Measurements from ENCODE around the gene PLA2G2F.

PLA2G2F gene

DNA sequence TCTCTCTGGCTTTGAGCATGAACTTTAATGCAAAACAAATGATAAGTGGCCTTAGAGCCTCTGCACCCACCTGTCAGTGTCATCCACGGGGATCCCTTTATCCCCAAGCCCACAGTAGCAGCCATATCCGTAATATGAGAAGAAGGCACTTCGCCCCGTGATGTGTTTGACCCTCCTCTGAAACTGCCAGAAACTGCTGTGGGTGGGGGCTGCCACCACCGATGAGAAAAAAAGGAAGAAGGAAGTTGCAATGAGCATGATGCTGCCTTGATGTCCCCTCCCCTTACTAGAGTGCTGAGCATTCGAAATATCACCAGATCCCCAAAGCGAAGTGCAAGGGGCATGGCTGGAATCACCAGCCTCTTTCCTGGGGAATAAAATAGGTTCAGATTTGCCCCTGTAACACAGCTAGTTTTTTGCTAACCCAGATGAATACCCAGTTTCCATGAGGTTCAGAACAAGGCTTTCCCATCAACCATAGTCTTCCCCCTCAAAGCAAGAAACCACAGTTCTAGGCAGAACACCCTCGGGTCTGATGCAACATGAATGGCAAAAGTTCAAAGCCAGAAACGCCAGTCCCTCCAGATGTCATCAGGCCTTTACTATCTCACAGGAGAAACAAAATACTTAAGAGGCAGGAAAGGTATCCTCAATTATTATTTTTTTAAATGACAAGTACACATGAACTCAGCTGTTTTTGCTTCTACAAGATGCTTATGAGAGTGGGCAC, 36.0 kb downstream of the PLA2G2F start:
- DNase-seq, result no peak

DNA sequence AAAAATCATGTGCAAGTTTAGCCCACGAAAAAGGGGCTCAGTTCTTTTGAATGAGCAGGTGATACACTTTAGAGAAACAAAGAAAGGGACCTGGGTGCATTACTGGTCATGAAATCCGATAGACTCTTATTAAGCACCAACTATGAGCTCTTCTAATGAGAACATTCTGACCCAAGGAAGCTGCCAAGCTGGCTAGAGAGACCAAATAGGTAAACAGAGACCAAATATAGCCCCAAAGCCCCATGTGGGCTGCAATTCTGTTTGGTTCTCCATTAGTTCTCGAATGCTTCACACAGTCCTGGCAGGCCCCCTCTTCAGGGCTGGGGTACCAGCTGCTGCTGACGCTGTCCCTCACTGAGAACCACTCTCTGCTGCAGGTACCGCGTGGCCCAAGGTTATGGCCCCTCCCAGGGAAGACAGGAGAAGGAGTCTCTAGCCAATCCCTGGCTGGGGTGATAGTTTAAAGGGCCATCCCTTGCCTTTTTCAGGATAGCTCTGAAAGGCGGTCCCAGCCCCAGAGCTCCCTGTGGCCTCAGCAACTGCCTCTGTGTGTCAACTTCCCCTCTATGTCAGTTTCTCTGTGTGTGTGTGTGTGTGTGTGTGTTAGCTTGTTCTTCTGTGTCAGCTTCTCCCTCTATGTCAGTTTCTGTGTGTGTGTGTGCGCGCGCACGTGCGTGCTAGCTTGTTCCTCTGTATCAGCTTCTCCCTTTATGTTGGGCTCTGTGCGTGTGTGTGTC, 39.7 kb downstream of the PLA2G2F start:
- DNase-seq, result no peak

DNA sequence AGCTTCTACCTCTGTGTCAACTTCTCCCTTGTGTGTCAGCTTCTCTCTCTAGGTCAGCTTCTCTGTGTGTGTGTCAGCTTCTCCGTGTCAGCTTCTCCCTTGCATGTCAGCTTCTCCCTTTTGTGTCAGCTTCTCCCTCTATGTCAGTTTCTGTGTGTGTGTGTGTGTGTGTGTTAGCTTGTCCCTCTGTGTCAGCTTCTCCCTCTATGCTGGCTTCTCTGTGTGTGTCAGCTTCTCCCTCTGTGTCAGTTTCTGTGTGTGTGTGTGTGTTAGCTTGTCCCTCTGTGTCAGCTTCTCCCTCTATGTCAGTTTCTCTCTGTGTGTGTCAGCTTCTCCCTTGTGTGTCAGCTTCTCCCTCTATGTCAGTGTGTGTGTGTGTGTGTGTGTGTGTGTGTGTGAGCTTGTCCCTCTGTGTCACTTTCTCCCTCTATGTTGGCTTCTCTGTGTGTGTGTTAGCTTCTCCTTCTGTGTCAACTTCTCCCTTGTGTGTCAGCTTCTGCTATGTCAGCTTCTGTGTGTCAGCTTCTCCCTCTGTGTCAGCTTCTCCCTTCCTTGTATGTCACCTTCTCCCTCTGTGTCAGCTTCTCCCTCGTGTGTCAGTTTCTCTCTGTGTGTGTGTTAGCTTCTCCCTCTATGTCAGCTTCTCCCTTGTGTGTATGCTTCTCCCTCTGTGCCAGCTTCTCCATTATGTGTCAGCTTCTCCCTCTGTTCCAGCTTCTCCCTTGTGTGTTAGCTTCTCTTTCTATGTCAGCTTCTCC, 40.4 kb downstream of the PLA2G2F start:
- DNase-seq, result no peak

DNA sequence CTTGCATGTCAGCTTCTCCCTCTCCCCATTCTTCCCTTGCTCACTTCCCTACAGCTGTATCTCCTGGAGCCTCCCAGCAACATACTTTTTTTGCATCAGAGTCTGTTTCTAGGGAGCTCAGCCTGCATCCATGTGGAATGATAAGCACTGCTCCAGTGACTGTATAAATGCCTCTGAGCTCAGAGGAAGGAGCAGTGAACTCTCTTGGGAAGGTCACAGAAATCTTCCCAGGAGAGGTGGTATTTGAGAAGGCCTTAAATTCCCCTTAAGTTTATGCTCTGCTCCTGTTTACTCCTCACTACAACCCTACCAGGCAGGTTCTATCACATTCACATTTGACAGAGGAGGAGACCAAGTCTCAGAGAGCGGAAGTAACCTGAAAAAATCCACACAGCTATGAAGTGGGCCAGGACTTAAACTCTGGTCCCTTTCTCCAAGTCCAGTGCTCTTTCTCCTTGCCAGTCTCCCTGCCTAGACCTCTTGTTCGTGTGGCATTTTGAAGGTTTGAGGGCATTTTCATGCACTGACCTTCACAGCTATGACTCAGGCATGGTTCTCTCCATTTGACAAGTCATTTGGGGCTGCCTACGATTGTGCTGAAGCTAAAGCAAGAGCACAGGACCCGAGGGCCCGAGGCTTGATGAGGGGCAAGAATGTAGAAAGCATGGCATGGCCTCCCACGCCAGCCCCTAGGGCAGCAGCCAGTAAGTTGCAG, 41.2 kb downstream of the PLA2G2F start:
- DNase-seq, result no peak

DNA sequence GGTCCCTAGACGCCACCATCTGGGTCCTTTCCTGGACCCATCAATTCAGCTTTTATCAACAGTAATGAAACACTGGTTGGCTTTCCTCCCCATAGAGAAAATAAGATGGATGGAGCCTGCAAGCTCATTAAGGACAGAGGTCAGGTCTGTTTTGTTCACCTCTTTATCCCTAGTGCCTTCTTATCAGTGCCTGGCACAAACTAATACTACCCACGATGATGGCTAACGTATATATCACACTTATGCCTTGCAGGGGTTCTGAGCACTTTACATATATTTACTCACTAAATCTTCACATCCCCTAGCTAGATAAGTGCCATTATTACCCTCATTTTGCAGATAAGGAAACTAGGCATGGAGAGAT, 41.7 kb downstream of the PLA2G2F start:
- DNase-seq, result no peak

DNA sequence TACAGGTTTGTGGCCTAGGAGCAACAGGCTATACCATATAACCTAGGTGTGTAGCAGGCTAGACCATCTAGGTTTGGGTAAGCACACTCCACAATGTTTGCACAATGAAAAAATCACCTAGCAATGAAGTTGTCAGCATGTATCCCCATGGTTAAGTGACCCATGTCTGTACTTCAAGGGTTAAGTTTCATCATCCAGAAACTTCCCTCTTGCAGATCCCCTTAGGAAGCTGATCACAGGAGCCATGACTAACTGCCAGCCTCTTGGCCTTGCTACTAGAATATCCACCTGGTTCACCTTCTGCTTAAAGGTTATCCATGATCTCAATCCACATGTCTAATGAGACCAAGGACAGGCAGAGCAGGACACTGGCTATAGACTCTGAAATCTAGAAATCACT, 43.3 kb downstream of the PLA2G2F start:
- no peak for DNase-seq

DNA sequence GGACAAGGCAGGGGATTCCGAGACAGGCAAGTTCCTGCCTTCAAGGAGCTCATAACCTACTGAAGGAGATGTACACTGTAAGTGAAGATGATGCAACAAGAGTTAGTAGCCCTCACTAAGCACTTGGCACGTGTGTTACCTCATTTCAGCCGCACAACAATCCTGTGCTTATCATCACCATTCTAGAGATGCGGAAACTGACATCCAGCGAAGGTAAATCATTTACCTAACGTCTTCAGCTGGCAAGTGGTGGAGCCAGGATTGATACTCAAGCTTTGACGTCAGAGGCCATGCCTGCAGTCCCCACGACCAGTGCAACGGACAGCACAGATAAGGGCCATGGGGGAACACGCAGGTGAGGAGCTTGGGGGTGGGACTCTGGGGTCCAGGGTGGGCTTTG, 43.9 kb downstream of the PLA2G2F start:
- no peak for DNase-seq

DNA sequence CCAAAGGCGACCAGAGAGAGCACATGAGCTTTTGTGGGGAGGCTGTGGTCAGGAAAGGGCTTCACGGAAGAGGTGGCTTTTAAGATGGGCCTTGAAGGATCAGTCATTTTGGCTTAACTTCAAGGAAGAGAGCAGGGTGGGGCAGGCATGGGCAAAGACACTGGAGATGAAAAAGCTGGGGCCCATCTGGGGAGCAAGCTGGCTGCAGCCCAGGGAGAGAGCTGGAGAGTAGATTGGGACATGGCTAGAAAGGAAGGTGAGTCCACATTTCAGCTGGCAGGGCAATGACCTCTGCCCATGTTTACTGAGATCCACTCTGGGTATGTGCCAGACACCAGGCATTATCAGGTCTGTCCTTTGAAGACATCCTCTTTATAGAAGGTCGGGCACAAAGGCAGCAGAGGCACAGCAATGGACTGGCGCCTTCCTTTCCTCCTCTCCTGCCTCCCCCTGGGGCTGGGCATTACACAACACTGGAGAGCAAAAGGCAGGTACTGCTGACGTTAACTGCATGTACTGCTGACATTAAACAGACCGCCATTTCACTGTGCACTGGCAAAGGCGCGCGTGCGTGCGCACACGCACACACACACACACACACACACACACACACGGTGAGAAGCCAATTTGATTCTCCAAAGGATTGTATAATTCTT, 44.6 kb downstream of the PLA2G2F start:
- no peak for DNase-seq

DNA sequence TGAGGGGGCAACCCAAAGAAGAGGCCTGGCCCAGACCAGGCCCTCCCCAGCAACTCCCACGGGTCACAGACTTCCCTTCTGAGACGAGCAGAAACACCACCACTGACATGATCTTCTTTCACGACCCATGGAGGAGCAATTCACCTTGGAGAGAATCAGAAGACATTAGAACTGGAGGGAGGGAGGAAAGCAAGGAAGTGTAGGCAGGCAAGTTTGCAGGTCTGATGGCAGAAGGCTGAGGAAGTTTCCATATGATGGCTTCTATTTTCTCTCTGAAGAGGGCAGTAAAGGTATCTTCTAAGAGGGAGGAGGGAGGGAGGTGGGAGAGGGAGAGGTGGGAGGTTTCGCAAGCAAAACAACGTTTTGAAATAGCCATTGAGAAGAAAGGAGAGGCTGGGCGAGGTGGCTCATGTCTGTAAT, 45.4 kb downstream of the PLA2G2F start:
- no peak for DNase-seq

DNA sequence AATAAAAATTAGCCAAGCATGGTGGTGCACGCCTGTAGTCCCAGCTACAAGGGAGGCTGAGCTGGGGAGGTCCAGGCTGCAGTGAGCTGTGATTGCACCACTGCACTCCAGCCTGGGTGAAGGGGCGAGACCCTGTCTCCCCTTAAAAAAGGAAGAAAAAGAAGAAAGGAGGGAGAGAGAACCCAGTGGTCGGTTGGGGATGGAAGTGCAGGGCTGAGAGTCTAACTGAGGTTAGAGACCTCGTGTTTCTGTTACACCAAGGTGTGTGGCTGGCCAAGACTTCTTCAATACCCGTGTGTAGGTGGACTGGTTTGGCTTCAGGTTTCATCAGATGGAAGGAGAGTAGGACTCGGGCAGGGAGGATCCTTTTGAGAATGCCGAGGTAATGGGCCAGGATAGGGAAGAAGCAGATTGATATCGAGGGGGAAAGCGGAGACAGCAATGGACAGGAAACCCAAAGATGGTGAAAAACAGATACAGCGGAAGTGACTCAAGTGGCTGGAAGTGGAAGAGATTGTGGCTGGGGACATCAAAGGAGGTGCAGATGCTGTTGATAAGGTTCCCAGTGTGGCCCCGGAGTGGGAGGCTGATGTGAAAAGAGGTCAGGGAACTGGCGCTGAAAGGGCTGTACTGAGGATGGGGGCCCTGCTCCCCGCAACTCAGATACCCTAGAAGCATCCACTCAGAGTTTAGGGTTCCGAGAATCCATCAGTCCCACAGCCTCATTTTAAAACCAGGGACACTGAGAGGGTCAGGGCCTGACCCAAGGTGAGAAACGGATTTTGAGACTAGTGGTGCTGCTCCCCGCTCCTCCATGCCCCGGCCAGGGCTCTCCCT, 46.1 kb downstream of the PLA2G2F start:
- DNase-seq, result peak; percentile 62

DNA sequence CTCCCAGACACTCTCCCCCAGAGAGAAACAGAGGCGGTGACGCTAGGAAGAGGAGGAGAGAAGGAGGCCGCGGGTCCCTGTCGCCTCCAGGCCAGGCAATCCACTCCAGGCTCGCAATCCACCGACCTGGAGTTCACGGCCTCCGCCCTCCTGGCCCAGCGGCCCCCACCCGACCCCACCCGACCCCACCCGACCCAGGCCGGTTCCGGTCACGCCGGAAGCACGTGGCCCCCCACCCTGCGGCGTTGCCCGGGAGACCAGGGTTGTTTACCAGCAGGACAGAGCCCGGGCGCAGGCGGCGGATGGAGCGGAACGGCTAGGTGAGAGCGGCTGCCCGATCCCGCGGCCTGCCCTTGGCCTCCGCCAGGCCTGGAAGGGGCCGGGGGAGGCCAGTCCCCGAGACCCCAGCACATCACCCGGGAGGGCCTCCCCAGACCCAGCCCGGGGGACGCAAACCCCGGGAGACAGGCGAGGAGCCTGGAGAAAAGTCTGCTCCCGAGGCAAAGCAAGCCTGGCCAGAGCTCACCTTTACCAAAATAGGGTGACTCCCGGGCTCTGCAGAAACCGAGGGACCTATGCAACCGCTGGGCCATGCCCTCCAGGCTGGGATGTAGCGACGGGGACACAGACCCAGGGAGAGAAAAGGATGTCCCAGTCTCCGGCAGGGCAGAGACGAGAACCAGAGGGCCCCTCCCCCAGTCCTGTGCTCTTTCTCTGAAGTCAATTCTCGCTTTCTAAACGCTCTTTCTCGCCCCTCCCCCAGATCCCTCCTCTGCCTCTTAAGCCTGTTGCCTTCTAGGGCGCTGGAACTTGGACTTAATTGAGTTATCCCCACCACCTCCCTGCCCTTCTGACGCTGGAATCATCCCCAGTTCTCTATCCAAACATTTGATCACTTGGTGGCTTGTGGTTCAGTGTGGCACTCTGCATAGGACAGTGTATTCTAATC, 47.0 kb downstream of the PLA2G2F start, which contains the start of the genes PLA2G2C and UBXN10:
Gene PLA2G2C, minus strand, starts transcription at position 685 of the 949 bp plus-strand sequence. CDS start 9,155 bp downstream, outside the sequence.
Gene UBXN10, plus strand, starts transcription at position 263 of the 949 bp plus-strand sequence. CDS start 4,466 bp downstream, outside the sequence.
- peak; percentile 71 for DNase-seq

DNA sequence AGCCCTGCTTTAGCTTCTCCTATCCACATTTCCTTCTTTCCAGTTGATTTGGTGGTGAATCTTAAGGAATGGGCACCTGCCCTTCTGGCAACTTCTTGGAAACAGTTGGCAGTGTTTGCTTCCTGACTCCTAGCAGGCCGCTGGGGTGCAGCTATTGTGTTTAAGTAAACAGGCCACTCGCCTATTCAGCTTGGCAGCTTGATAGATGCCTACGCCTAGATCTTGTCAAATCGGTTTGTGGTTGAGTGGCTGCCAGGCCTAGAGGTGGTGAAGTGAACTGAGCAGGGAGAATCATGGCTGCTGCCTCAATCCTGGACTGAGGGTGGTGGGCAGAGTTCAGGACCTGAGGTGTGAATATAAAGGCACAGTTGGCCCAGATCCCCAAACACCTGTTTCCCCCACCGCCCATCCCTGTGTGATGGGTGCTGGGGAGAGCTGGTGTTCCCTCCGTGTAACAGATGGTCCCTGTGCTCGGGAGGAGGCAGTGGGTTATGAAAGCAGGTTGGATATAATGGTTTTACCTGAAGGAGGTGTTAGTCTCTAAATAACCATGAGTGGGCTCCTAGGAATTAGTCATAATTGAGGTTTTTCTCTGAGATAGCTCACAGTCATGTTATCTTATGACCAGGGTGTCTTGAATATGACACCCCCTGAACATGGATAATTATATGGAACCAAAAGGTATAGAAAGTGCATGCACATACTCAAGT, 48.1 kb downstream of the PLA2G2F start:
- peak; percentile 43 for DNase-seq

DNA sequence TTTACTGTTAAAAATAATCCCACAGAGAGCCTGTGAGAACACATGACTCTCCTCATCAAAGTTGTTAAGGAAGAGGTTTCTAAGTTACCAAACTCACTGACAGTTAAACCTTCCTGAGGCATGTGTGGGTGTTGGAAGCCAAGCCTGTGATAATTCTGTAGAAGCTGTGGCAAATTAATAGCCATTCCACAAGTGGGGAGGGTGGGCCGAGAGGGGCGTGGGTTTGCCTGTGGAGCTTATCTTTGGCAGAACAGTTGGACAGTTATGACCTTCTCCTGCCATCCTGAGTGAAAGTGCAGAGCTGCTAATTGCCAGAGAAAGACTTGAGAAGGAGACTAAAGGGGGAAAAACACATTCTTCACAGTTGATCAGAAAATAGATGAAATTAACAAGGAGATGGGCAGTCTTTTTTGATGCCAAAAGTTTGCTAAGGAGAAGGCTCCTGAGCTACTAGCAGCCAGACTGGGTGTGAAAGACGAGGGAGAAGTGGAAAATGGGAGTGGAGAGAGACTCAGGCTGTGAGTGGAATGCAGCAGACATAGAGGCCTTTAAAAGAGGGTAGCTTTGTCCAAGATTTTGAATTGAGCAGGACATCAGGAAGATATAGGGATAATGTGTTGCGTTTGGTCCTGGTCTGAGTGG, 48.8 kb downstream of the PLA2G2F start:
- DNase-seq, result no peak

DNA sequence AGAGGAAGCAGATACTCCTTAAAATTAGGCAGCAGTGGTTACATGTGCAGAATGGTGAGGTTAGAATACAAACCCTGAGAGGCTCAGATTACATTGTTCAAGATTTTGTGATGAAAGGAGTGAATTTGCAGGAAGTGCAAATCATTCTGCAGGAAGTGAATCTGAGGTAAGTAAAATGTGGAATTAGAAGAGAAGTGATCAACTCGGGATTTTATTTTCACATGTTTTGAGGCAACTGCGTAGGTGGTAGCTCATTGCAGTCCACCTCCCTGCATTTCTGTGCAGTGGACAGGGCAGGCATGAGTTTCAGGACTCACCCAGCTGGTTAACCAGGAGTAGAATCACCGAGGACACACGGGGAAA, 49.3 kb downstream of the PLA2G2F start:
- no peak for DNase-seq

DNA sequence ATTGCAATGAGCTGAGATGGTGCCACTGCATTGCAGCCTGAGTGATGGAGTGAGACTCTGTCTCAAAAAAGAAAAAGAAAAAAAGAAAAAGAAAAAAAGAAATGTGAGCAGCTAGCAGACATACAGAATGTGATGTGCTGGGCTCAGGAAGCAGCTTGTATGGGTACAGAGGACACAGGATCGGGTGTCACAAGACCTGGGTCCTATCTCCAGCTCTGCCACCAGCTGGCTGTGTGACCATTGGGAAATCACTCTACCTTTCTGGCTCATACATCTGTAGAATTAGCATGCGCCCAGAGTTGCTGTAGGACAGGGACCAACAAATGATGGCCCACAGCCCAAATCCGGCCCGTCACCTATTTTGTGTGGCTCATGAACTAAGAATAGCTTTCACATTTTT, 50.5 kb downstream of the PLA2G2F start:
- no peak for DNase-seq

DNA sequence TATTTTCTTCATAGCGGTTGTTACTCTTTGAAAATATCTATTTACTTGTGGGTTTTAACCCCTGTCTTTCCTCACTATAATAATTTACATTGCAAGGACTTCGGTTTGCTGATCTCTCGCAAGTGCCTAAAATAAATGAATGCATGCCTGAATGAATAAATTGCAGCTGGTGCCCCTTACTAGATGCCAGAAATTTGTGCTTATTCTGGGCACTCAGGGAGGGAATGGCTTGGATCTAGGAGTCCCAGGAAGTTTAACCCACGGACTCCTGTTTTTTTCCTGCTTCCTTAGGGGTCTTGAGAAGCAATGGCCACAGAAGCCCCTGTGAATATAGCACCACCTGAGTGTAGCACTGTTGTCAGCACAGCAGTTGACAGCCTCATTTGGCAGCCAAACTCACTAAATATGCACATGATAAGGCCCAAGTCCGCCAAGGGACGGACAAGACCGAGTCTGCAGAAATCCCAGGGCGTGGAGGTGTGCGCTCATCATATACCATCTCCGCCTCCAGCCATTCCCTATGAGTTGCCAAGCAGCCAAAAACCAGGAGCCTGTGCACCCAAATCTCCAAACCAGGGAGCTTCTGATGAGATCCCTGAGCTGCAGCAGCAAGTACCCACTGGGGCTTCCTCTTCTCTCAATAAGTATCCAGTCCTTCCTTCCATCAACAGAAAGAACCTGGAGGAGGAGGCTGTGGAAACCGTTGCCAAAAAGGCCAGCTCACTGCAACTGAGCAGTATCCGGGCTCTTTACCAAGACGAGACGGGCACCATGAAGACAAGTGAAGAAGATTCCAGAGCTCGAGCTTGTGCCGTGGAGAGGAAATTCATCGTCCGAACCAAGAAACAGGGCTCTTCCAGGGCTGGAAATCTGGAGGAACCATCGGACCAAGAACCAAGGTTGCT, 51.4 kb downstream of the PLA2G2F start:
- no peak for DNase-seq

DNA sequence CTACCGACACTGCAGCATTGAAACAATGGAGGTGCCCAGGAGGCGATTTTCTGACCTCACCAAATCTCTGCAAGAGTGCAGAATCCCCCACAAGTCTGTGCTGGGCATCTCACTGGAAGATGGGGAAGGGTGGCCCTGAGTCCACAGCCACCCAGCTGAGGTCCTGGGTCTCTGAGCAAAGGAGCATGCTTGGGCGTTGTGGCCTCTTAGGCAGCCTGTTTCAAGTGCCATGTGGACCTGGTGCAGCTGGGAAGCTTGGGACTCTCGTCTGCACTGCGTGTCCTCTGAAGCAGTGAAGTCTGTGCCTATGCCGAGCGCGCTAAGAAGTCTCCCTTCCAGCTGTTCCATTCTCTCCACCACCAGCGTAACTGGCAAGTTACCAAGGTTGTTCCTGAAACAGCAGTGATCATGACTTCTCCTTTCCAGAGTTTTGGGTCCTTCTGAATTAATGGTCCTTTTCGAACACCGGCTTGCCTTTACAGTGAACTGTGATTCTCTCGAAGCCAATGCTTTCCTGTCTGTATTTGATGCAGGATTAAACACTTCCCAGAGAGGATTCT, 52.2 kb downstream of the PLA2G2F start:
- no peak for DNase-seq

DNA sequence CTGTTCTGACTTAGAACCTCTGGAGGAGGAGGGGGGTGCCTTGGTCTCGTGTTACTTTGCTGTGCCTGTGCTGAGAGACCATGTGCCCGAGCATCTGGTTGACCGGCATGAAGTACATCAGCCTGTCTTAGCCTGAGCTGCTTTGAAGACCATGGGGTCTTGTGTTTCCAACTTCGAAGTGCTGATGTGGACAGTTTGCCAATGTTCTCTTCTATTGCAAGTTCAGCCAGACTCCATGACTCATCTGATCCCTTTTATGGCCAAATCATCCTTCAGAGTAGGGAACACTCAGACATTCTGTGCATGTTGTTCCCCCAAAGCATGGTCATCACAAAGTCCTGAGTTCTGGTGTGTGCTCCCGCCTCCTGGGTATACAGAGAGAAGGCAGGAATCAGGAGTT, 53.2 kb downstream of the PLA2G2F start:
- no peak for DNase-seq

All from stimulated activated naive CD4-positive, alpha-beta T cell treated with Interleukin-2 at 50 U/mL for 16 hours (primary cell).